PC-3 (cell line): ENCODE results near the gene GPC4. TPM values are rescaled to one million over a fixed set of nuclear protein-coding genes. Genes with fewer than 3 reads are reported as not detected.

Source experiments
- ATAC-seq: fragments of 200-7000 bp; cut with Tn5 transposase; 2 replicates; pipeline ENCODE4 v1.9.1; 2020; ENCODE audit warnings: mild to moderate bottlenecking, moderate library complexity
- BruUV-seq: library from RNA; stranded (reverse); fragments of 400-500 nt; replicated peaks from 2 replicates; lab custom pipeline; 2021; lab: Mats Ljungman, UMichigan
- CTCF ChIA-PET: fragments of 300-600 bp; sonication (Branson Sonifier 250); formaldehyde crosslinking; loops from one replicate; lab custom pipeline; 2022; ENCODE audit warnings: antibody characterized with exemption; lab: Charles Lee
- POLR2A ChIA-PET: fragments of 300-600 bp; sonication (Branson Sonifier 250); formaldehyde crosslinking; loops from one replicate; lab custom pipeline; 2022; ENCODE audit warnings: antibody characterized with exemption; ENCODE audit not compliant: unreplicated experiment; lab: Charles Lee
- DNase-seq: peaks from one replicate; pipeline ENCODE4 v3.0.0-alpha.2; 2015
- H2AFZ ChIP-seq: fragments of 300-600 bp; sonication (generic); 2 replicates; pipeline ENCODE4 v1.6.0; 2016; ENCODE audit warnings: antibody characterized with exemption, low read length
- H3F3A ChIP-seq: fragments of 300-600 bp; sonication (generic); one replicate; pipeline ENCODE4 v1.6.0; 2017; ENCODE audit warnings: antibody characterized with exemption, low read length, control low read depth, mild to moderate bottlenecking; ENCODE audit not compliant: unreplicated experiment
- H3K27ac ChIP-seq: fragments of 300-600 bp; sonication (generic); 2 replicates; pipeline ENCODE4 v1.5.1; 2016; ENCODE audit warnings: mild to moderate bottlenecking, low read length
- H3K27me3 ChIP-seq: fragments of 300-600 bp; sonication (generic); 2 replicates; pipeline ENCODE4 v1.6.1; 2016; ENCODE audit warnings: low read length, mixed read lengths
- H3K36me3 ChIP-seq: fragments of 300-600 bp; sonication (generic); 2 replicates; pipeline ENCODE4 v1.6.1; 2016; ENCODE audit warnings: low read depth, mixed run types, low read length, mixed read lengths
- H3K4me1 ChIP-seq: fragments of 300-600 bp; sonication (generic); 2 replicates; pipeline ENCODE4 v1.5.1; 2016; ENCODE audit warnings: low read length; ENCODE audit not compliant: insufficient read depth
- H3K4me2 ChIP-seq: fragments of 300-600 bp; sonication (generic); 2 replicates; pipeline ENCODE4 v1.6.0; 2016; ENCODE audit warnings: low read length
- H3K4me3 ChIP-seq: fragments of 300-600 bp; sonication (generic); 2 replicates; pipeline ENCODE4 v1.5.1; 2016; ENCODE audit warnings: mild to moderate bottlenecking, low read length, mixed read lengths
- H3K79me2 ChIP-seq: fragments of 300-600 bp; sonication (generic); 2 replicates; pipeline ENCODE4 v1.6.1; 2017; ENCODE audit warnings: low read length, mixed read lengths
- H3K9ac ChIP-seq: fragments of 300-600 bp; sonication (generic); 2 replicates; pipeline ENCODE4 v1.6.0; 2016; ENCODE audit warnings: mild to moderate bottlenecking, low read length
- H3K9me2 ChIP-seq: fragments of 300-600 bp; sonication (generic); replicated peaks from 2 replicates; pipeline ENCODE4 v1.6.1; 2016; ENCODE audit warnings: mixed run types, low read length, mixed read lengths
- H3K9me3 ChIP-seq: fragments of 300-600 bp; sonication (generic); 2 replicates; pipeline ENCODE4 v1.6.1; 2016; ENCODE audit warnings: low read length, mixed read lengths
- H4K20me1 ChIP-seq: fragments of 300-600 bp; sonication (generic); 2 replicates; pipeline ENCODE4 v1.6.1; 2016; ENCODE audit warnings: low read length, mixed read lengths
- EZH2 ChIP-seq: fragments of 300-600 bp; sonication (generic); IDR thresholded peaks from one replicate; pipeline ENCODE4 v1.6.1; 2017; ENCODE audit warnings: antibody characterized with exemption, mild to moderate bottlenecking, low read length; ENCODE audit not compliant: unreplicated experiment
- EZH2phosphoT487 ChIP-seq: fragments of 300-600 bp; sonication (generic); IDR thresholded peaks from 2 replicates; pipeline ENCODE4 v1.6.1; 2018; ENCODE audit warnings: mild to moderate bottlenecking, antibody characterized with exemption, low read length, borderline replicate concordance
- intact Hi-C: fragments of 100-400 bp; cut with micrococcal nuclease; formaldehyde crosslinking; loops from 2 replicates; pipeline ENCODE4 v1.9.0; 2023
- total RNA-seq: library from RNA; depleted of rRNA; stranded (reverse); fragments of >200 nt; gene quantifications from 2 replicates; pipeline ENCODE4 v1.2.3, GENCODE V29; 2014
- TF ChIP-seq, protein P1 (sequence below): fragments of 300-600 bp; sonication (generic); conservative IDR thresholded peaks from 2 replicates; pipeline ENCODE4 v1.5.1; 2017; ENCODE audit warnings: antibody characterized with exemption, low read depth, mild to moderate bottlenecking, low read length

The GPC4 gene
- total RNA-seq, 1 experiment from 2014 or later, result 4.0 TPM

DNA sequence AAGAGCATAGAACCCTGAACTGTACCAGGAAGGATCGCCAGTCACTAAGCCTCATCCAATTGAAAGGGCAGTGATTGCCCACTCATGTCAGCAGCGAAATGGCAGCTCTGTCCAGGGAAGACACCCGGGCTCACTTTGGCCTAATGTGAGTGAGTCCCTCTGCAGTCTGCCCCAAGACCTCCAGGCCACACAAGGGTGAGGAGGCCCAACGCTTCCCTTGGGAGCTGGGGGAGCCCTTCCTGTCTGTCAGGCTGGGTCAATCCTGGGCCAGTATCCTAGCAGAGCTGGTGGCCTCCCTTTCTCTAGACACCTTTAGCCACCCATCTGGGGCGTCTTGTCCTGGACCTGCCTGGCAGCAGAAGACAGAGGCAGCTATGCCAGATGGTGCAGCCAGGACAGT, 39.6 kb upstream of the GPC4 start:
- intact Hi-C loops, result no loop called here
- Histone ChIP-seq H3F3A (no peaks in the 10 kb centered on the region), H3K79me2 (no peaks in the 10 kb centered on the region), H3K4me3 (no peak overlapping the region), H3K4me2 (no peak overlapping the region), H3K36me3 (no peaks in the 10 kb centered on the region), H4K20me1 (no peaks in the 10 kb centered on the region), H3K4me1 (no peaks in the 10 kb centered on the region), H3K9me2 (no peaks in the 10 kb centered on the region), H3K9me3 (no peaks in the 10 kb centered on the region), H2AFZ (no peak overlapping the region), H3K27ac (no peak overlapping the region), H3K9ac (no peak overlapping the region), H3K27me3 (no peaks in the 10 kb centered on the region)
- BruUV-seq, result no TSS peak
- ChIA-PET CTCF (no interaction called here), POLR2A (no interaction called here)
- DNase-seq (no peak), ATAC-seq (no peak)
- no peak for TF ChIP-seq EZH2
- TF ChIP-seq, protein P1, sequence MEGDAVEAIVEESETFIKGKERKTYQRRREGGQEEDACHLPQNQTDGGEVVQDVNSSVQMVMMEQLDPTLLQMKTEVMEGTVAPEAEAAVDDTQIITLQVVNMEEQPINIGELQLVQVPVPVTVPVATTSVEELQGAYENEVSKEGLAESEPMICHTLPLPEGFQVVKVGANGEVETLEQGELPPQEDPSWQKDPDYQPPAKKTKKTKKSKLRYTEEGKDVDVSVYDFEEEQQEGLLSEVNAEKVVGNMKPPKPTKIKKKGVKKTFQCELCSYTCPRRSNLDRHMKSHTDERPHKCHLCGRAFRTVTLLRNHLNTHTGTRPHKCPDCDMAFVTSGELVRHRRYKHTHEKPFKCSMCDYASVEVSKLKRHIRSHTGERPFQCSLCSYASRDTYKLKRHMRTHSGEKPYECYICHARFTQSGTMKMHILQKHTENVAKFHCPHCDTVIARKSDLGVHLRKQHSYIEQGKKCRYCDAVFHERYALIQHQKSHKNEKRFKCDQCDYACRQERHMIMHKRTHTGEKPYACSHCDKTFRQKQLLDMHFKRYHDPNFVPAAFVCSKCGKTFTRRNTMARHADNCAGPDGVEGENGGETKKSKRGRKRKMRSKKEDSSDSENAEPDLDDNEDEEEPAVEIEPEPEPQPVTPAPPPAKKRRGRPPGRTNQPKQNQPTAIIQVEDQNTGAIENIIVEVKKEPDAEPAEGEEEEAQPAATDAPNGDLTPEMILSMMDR, result no peak
- TF ChIP-seq EZH2phosphoT487, result no peak

DNA sequence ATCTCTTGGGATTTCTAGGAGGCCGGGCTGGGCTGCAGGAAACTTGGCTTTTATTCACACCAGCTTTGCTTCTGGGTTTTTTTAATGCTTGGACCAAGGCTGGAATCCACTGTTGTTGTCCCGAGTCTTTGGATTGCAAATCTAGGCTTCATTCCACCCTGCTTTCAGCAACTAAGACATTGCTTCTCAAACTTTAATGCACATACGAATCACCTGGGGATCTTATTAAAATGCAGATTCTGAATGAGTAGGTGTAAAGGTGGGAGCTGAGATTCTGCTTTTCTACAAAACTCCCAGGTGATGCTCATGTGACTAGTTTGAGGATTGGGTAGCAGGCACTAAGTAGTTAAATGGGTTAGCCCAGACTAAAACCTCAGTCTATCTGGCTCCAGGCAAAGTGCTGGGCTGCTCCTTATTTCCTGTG, 39.2 kb upstream of the GPC4 start:
- Histone ChIP-seq H3K4me3 (no peak overlapping the region), H3K9ac (no peak overlapping the region), H3K27ac (no peak overlapping the region), H3K27me3 (no peaks in the 10 kb centered on the region), H3K9me2 (no peaks in the 10 kb centered on the region), H3F3A (no peaks in the 10 kb centered on the region), H2AFZ (no peak overlapping the region), H3K4me2 (no peak overlapping the region), H3K36me3 (no peaks in the 10 kb centered on the region), H3K4me1 (no peaks in the 10 kb centered on the region), H3K79me2 (no peaks in the 10 kb centered on the region), H3K9me3 (no peaks in the 10 kb centered on the region), H4K20me1 (no peaks in the 10 kb centered on the region)
- DNase-seq, result no peak
- BruUV-seq, result no TSS peak
- TF ChIP-seq, protein P1, result no peak
- TF ChIP-seq EZH2 (no peak), EZH2phosphoT487 (no peak)
- no peak for ATAC-seq
- POLR2A ChIA-PET, result no interaction called here
- intact Hi-C loops, result no loop called here
- CTCF ChIA-PET, result no interaction called here

DNA sequence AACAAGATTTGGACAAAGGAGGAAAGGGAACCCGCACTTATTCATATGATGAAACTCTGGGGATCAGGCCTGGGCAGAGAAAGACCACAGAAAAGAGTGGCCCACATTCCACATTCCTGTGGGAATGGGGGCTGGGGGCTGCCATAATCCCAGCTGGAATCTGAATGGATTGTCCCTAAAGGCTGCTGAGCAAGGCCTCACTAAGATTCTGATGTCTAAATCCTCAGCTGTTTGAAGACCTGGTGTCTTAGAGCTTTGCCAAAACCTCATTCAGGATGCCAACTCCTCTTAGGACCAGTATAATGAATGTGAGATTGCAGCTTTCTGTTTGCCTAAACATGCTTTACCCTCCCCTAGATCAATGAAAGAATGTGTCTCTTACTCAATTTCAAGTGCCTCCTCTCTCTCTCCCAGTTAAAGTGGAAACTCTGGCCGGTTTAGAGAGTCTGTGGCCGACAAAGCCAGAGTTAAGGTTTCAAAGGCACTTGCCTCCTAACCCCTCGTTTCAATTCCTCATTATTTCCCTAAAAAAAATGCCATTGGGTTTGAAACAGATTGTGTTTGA, 33.3 kb upstream of the GPC4 start:
- TF ChIP-seq, protein P1, result no peak
- TF ChIP-seq EZH2phosphoT487 (no peak), EZH2 (no peak)
- H3K9ac ChIP-seq, result no peak overlapping the region
- intact Hi-C loops, result loop anchor here (10.0 kb wide), 1 partner anchor 216 kb away; no protein-coding TSS in a partner anchor
- no peak overlapping the region for H2AFZ ChIP-seq
- no peaks in the 10 kb centered on the region for H3K79me2 ChIP-seq
- DNase-seq (no peak), ATAC-seq (no peak)
- no peak overlapping the region for H3K27ac ChIP-seq
- no peaks in the 10 kb centered on the region for H4K20me1 ChIP-seq
- H3K9me3 ChIP-seq, result no peaks in the 10 kb centered on the region
- no peak overlapping the region for H3K4me2 ChIP-seq
- POLR2A ChIA-PET, result no interaction called here
- H3K36me3 ChIP-seq, result no peaks in the 10 kb centered on the region
- H3K9me2 ChIP-seq, result no peaks in the 10 kb centered on the region
- no TSS peak for BruUV-seq
- CTCF ChIA-PET, result no interaction called here
- H3K27me3 ChIP-seq, result no peaks in the 10 kb centered on the region
- no peaks in the 10 kb centered on the region for H3F3A ChIP-seq
- no peak overlapping the region for H3K4me3 ChIP-seq
- H3K4me1 ChIP-seq, result peaks cover 10% of the 10 kb centered on the region; the same call in 1 of the 2 replicates
